ENCODE data around the gene TUBA8. TPM values are rescaled to one million over a fixed set of nuclear protein-coding genes. Genes with fewer than 3 reads are reported as not detected.
"Not testable (repeated sequence)": the region's sequence is repeated elsewhere in the genome, so short reads cannot be mapped to it uniquely, and the experiment has no call there.

Gene TUBA8
- total RNA-seq, 1 donor from 2014 or later, result 2.3 TPM

- intact Hi-C loops (cut with micrococcal nuclease), result no loop called here
Observed at GRCh38 chr22:18104566-18104965, 6.0 kb upstream of the TUBA8 start.

GRCh38 chr22:18105981-18106380 lies 4.6 kb upstream of the TUBA8 start:
- intact Hi-C loops (cut with micrococcal nuclease), result not testable (repeated sequence)

GRCh38 chr22:18106550-18107341 lies 3.9 kb upstream of the TUBA8 start:
- intact Hi-C loops (cut with micrococcal nuclease), result not testable (repeated sequence)

- intact Hi-C loops (cut with micrococcal nuclease), result no loop called here
Observed at GRCh38 chr22:18108187-18108586, 2.4 kb upstream of the TUBA8 start.

DNA sequence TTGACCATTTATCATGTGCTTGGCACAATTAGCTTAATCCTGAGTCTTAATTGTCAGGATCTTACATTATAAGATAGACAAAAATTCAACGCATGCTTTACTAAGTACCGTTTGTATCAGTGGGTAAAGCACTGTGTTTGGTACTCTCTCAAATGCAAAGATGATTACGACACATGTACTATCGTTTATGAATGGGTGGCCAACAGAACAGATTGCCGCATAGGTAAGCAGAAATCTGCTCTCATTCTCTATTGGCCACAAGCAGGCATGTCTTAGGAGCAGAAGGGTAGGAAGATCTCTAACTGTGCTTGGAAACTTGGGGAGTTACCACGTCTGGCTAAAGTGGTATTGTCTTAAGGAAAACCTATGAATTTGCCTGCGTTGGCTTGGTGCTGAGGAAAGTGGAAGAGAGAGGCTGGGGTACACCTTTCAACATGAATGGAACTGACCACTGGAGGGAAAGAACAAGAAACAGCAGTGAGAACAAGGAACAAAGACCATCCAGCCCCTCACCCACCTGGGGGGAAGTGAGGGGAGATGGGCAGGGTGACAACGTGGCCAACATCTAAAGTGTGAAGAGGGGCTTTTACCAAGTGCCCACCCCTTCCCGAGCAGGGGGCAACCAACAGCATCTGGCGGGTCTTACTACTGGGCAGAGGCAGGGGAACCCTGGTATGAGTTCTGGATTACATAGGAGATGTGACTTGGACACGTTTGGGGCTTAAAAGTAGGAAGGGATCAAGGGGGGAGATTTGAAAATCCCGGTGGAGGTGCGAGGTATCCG lies 1.0 kb upstream of the TUBA8 start:
- intact Hi-C loops (cut with micrococcal nuclease), result no loop called here

DNA sequence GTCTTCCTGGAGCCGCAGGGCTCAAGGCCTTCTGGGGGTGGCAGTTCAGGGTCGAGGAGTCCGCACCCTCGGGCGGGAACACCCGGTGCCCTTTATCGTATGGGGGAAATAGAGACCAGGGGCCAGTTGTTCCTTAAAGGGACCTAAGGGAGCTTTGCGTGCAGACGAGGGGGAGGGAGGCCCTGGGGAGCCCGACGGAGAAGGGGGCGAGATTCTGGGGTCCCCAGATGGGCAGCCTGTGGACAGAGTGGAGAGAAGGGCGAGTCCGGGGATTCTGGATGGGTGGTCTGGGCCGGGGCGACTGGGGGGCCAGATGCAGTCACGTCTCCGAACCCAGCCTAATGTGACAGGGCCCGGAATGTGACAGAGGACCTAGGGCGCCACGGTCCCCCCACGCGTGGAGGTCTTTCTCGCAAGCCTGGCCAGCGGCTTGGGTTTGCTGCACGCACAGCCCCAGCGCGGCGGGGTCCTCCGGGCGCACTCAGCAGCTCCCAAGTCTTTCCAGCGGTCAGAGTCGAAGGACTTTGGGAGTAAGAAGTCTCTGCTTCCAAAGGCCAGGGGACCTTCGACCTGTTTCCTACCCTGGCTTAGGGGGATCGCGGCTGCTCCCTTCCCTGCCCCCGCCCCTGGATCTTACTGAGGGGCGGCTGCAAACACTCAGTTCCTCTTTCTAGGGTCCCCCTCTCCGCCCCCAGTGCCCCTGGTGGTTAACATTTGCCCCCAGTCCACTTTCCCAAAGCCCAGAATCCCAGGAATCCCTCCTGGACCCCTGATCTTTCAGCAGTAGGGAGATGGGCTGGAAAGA lies 547 bp downstream of the TUBA8 start:
- intact Hi-C loops (cut with micrococcal nuclease), result no loop called here

GRCh38 chr22:18111759-18112330 lies 1.2 kb downstream of the TUBA8 start:
- intact Hi-C loops (cut with micrococcal nuclease), result no loop called here

- intact Hi-C loops (cut with micrococcal nuclease), result no loop called here
Observed at GRCh38 chr22:18112440-18112839, 1.8 kb downstream of the TUBA8 start.

- intact Hi-C loops (cut with micrococcal nuclease), result no loop called here
Observed at GRCh38 chr22:18113680-18114394, 3.2 kb downstream of the TUBA8 start.

DNA sequence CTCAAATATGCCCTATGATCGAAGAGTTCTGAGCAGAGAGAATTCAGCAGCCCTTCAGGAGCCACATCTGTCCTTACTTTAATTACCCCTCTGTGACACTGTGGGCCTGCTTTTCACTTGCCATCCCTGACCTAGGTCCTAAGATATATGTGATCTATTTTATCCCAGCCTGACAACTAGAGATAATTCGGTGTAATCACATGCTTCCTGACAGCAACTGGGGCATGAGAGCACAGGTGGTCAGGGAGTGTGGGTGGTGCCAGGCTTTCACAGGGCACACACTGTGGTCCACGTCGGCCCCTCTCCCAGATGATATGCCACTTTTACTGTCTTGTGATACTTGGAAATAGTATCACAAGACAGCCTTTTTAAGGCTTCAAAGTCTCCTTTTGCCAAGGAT lies 3.9 kb downstream of the TUBA8 start:
- intact Hi-C loops (cut with micrococcal nuclease), result no loop called here

GRCh38 chr22:18114976-18115652 lies 4.5 kb downstream of the TUBA8 start:
- intact Hi-C loops (cut with micrococcal nuclease), result no loop called here

DNA sequence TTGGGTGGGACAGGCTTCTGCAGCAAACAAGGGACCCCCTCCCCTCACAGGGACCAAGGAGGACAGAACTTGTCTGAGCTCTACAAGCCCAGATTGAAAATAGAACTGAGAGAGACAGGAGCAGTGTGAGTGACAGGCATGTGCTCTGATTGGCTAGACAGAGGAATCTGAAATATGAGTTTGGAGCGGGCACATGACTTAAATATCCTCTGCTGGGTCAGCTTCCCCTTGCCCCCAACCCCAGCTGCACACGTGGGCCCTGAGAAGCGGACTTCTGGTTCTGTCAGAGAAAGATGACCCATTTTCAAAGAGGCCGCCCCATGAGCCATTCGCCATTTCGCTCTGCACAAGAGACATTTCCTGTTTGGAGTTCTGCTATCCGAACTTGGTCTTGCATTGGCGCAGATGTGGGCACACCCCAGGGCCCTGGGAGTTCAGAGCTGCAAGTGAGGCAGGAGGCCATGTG lies 5.3 kb downstream of the TUBA8 start:
- intact Hi-C loops (cut with micrococcal nuclease), result no loop called here

GRCh38 chr22:18116634-18117033 lies 6.0 kb downstream of the TUBA8 start:
- intact Hi-C loops (cut with micrococcal nuclease), result no loop called here

DNA sequence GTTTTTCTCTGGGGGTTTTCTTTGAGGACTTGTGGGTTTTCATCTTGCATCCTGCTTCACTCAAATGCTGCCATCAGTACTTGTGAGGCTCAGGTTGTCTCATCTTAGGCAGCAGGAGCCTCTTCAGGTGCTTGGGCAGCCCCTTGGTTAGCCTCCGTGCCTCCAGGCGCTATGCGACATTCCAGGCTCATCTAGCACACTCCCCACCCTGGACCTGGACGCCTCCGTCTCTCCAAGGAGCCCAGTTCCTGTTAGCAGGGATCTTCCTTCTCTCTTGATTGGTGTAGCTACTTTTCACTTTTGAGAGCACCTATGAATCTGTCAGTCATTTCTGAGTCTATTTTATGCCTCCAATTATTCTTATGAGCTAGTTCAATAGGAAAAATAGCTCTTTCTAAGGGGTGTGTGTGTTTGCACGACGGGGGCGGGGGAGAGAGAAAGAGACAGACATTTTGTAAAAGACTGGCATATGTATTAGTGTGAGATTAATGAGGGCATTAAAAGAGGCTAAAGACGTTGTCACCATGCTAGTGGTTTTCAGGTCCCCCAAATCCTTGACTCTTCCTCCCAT lies 7.8 kb downstream of the TUBA8 start:
- intact Hi-C loops (cut with micrococcal nuclease), result no loop called here

DNA sequence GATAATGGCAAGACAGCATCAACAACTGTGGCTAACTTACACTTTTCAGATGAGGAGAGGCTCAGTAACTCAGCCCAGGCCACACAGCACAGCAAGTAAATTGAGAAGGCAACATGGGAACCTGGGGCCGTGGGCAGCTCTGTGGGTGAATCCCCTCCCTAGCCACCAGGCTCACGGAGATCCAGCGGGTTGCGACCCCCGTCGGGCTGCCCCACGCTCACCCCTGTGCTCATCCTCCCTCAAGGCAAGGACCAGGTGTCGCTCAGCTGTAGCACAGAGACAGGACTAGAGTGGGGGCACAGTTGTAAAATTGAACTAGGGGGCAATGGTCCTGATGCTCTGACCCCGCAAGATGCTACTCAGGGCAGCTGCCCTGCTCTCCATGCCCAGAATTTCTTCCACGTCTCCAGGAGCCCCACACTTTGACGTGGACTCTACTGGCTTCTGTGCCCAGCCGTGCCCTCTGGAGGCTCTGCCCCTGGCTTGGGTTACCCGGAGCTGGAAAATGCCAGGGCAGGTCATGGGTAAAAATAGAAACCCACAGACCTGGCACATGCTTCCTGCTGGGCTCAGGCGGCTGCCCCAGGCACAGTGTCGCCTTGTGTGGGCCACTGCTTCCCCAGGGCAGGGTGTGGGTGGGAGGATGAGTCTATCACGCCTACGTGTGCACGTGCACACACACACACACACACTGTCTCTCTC lies 9.0 kb downstream of the TUBA8 start:
- intact Hi-C loops (cut with micrococcal nuclease), result no loop called here

DNA sequence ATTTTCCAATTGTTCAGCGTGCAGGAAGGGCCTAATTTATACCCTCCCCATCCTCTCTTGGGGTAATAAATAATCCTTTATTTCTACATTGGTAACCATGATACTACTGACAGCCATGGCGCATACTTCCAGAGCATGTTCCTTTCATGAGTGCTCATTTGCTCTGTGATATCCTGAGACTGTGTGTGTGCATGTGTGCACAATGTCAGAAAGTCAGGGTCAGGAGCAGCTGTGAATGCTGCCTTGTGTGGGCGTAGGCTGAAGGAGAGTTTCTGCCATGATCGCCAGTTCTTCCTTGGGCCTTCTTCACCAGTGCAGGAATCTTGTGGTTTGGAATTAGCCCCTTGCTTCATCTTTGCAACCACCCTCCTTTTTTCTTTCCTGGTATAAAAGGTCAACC lies 10.2 kb downstream of the TUBA8 start:
- intact Hi-C loops (cut with micrococcal nuclease), result no loop called here

DNA sequence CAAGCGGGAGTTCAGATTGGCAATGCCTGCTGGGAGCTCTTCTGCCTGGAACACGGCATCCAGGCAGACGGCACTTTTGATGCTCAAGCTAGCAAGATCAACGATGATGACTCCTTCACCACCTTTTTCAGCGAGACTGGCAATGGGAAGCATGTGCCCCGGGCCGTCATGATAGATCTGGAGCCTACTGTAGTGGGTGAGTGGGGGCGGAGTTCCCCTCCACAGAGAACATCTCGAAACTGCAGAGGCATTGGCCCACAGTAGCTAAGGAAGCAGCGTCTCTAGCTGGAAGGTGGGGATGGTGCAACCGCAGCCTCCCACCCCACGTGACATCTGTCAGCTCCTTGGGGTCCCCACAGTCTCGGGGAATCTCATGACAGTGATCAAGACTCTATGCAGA lies 10.9 kb downstream of the TUBA8 start:
- intact Hi-C loops (cut with micrococcal nuclease), result no loop called here

GRCh38 chr22:18121954-18122554 lies 11.4 kb downstream of the TUBA8 start:
- intact Hi-C loops (cut with micrococcal nuclease), result no loop called here
